Endothelial cell of umbilical vein (primary cell): ENCODE results near the gene CFAP43. TPM values are rescaled to one million over a fixed set of nuclear protein-coding genes. Genes with fewer than 3 reads are reported as not detected.

Experiments
- BruUV-seq: library from RNA; stranded (reverse); fragments of 400-500 nt; replicated peaks from 2 replicates; lab custom pipeline; 2021; lab: Mats Ljungman, UMichigan
- CTCF ChIA-PET: fragments of 300-600, 350-600 bp; sonication (Branson Sonifier 250); formaldehyde crosslinking; loops from one replicate; lab custom pipeline; 2021; ENCODE audit warnings: antibody characterized with exemption, inconsistent platforms; lab: Charles Lee
- POLR2A ChIA-PET: fragments of 300-600, 350-600 bp; sonication (Branson Sonifier 250); formaldehyde crosslinking; loops from one replicate; lab custom pipeline; 2021; ENCODE audit warnings: antibody characterized with exemption, inconsistent platforms; lab: Charles Lee
- DNase-seq: peaks from one replicate; pipeline ENCODE4 v3.0.0-alpha.2; 2011; ENCODE audit warnings: low read depth, low spot score
- FAIRE-seq: peaks from 2 replicates; lab custom pipeline; 2011; peaks lifted over from hg19 to GRCh38; lab: Jason Lieb, UNC
- H2AFZ ChIP-seq: 2 replicates; pipeline ENCODE4 v1.6.0; 2012; ENCODE audit warnings: low read depth, low read length, control low read depth, inconsistent platforms
- H3K27ac ChIP-seq: 2 replicates; pipeline ENCODE4 v1.5.1; 2011; ENCODE audit warnings: low read depth, mild to moderate bottlenecking, control low read depth, low read length, moderate library complexity; ENCODE audit not compliant: insufficient read depth
- H3K27me3 ChIP-seq, 2 experiments: 2 replicates each; pipeline versions ENCODE4 v1.6.0 to v1.6.1; 2011; ENCODE audit warnings: low read length in 2 of 2, mixed read lengths in 1 of 2; ENCODE audit not compliant: control insufficient read depth in 2 of 2, insufficient read depth in 2 of 2
- H3K36me3 ChIP-seq, 2 experiments: 2 replicates in 1 of 2; 3 replicates in 1 of 2; pipeline ENCODE4 v1.5.1; 2011; ENCODE audit warnings: low read length in 2 of 2, mild to moderate bottlenecking in 1 of 2, moderate library complexity in 1 of 2; ENCODE audit not compliant: control insufficient read depth in 2 of 2, insufficient read depth in 2 of 2; ENCODE audit errors: extremely low read depth in 1 of 2
- H3K4me1 ChIP-seq: 3 replicates; pipeline ENCODE4 v1.5.1; 2011; ENCODE audit warnings: mild to moderate bottlenecking, low read length; ENCODE audit not compliant: control insufficient read depth, insufficient read depth; ENCODE audit errors: extremely low read depth
- H3K4me2 ChIP-seq: 2 replicates; pipeline ENCODE4 v1.6.1; 2011; ENCODE audit warnings: low read length, control low read depth, mixed read lengths; ENCODE audit not compliant: insufficient read depth
- H3K4me3 ChIP-seq, 3 experiments: fragments of 200-600 bp in 1 of 3; sonication (generic), shearing (Covaris generic) in 1 of 3; replicated peaks in 1 of 3; 2 replicates each; pipeline ENCODE4 v1.5.1; 2011 to 2016; ENCODE audit warnings: control low read depth in 3 of 3, low read length in 3 of 3, mild to moderate bottlenecking in 2 of 3, inconsistent platforms in 1 of 3, low read depth in 1 of 3, moderate library complexity in 1 of 3; ENCODE audit not compliant: insufficient read depth in 1 of 3
- H3K79me2 ChIP-seq: 2 replicates; pipeline ENCODE4 v1.6.0; 2012; ENCODE audit warnings: low read length, inconsistent platforms; ENCODE audit not compliant: control insufficient read depth, insufficient read depth
- H3K9ac ChIP-seq: replicated peaks from 2 replicates; pipeline ENCODE3; 2011; ENCODE audit warnings: low read length, control low read depth; ENCODE audit not compliant: insufficient read depth; ENCODE audit errors: extremely low read depth
- H3K9me1 ChIP-seq: replicated peaks from 3 replicates; pipeline ENCODE4 v1.6.0; 2011; ENCODE audit warnings: mild to moderate bottlenecking, low read length; ENCODE audit not compliant: control insufficient read depth, insufficient read depth; ENCODE audit errors: extremely low read depth
- H3K9me3 ChIP-seq: replicated peaks from 2 replicates; pipeline ENCODE4 v1.5.1; 2012; ENCODE audit warnings: low read length, inconsistent platforms; ENCODE audit not compliant: control insufficient read depth, insufficient read depth
- H4K20me1 ChIP-seq: replicated peaks from 2 replicates; pipeline ENCODE3; 2011; ENCODE audit warnings: mild to moderate bottlenecking, low read length; ENCODE audit not compliant: control insufficient read depth, insufficient read depth; ENCODE audit errors: extremely low read depth
- EZH2 ChIP-seq: IDR thresholded peaks from 2 replicates; pipeline ENCODE4 v1.6.1; 2012; ENCODE audit warnings: borderline replicate concordance, low read depth, mild to moderate bottlenecking, moderate library complexity, low read length, inconsistent platforms; ENCODE audit not compliant: severe bottlenecking
- FOS ChIP-seq: IDR thresholded peaks from 2 replicates; pipeline ENCODE4 v1.6.1; 2011; ENCODE audit warnings: mild to moderate bottlenecking, low read length, moderate library complexity, borderline replicate concordance; ENCODE audit not compliant: insufficient read depth
- GATA2 ChIP-seq: IDR thresholded peaks from 2 replicates; pipeline ENCODE4 v1.7.0; 2011; ENCODE audit warnings: low read depth, mild to moderate bottlenecking, moderate library complexity, mixed read lengths, low read length; ENCODE audit not compliant: insufficient read length, insufficient read depth
- JUN ChIP-seq: IDR thresholded peaks from 2 replicates; pipeline ENCODE4 v1.6.1; 2011; ENCODE audit warnings: borderline replicate concordance, low read depth; ENCODE audit not compliant: insufficient read length, insufficient read depth
- MYC ChIP-seq: IDR thresholded peaks from one replicate; pipeline ENCODE4 v1.6.1; 2011; ENCODE audit warnings: mild to moderate bottlenecking, low read depth, low read length
- POLR2A ChIP-seq: IDR thresholded peaks from 2 replicates; pipeline ENCODE4 v1.6.1; 2012; ENCODE audit warnings: low read depth, mild to moderate bottlenecking, control low read depth, low read length
- POLR2AphosphoS5 ChIP-seq: IDR thresholded peaks from 2 replicates; pipeline ENCODE4 v1.6.1; 2012; ENCODE audit warnings: low read depth, mild to moderate bottlenecking, control low read depth, low read length, moderate library complexity; ENCODE audit not compliant: insufficient read depth
- dilution Hi-C: fragments of 300-500 bp; cut with MboI; formaldehyde crosslinking; loops from one replicate; pipeline ENCODE4 v1.15.0; 2019; ENCODE audit warnings: low sequenced_read_pairs; ENCODE audit not compliant: extremely low pct_ligation_motif_present
- intact Hi-C: fragments of 100-400 bp; cut with micrococcal nuclease; formaldehyde crosslinking; loops from one replicate; pipeline ENCODE4 v1.10.0; 2022
- polyA plus RNA-seq, 4 experiments: library from polyadenylated mRNA; depleted of rRNA in 3 of 4; stranded (reverse) in 3 of 4; unstranded in 1 of 4; fragments of >200 nt; gene quantifications; 2 replicates each; pipeline versions ENCODE4 v1.2.1 to v1.2.3, GENCODE V29; 2011 to 2012; ENCODE audit warnings: missing spikeins in 1 of 4
- total RNA-seq: library from RNA; stranded (reverse); gene quantifications from 2 replicates; pipeline ENCODE4 v1.2.3, GENCODE V29; 2021
- TF ChIP-seq, protein P1 (sequence below), 2 donors: IDR thresholded peaks; 1 replicate in 1 of 2; 2 replicates in 1 of 2; pipeline ENCODE4 v1.5.1; 2011; ENCODE audit warnings: low read length in 2 of 2, mild to moderate bottlenecking in 2 of 2, moderate library complexity in 2 of 2, control low read depth in 1 of 2, inconsistent platforms in 1 of 2, low read depth in 1 of 2; ENCODE audit not compliant: insufficient read depth in 1 of 2; ENCODE audit errors: extremely low read depth in 1 of 2
- TF ChIP-seq, protein P2 (sequence below): IDR thresholded peaks from 2 replicates; pipeline ENCODE4 v1.6.1; 2011; ENCODE audit not compliant: insufficient read depth, insufficient read length

CFAP43 gene
- total and polyA plus RNA-seq, 2 donors (not counting 3 experiments of a cell fraction or from before 2014, with no cell fraction given): 0.04 TPM; not detected in 1

DNA sequence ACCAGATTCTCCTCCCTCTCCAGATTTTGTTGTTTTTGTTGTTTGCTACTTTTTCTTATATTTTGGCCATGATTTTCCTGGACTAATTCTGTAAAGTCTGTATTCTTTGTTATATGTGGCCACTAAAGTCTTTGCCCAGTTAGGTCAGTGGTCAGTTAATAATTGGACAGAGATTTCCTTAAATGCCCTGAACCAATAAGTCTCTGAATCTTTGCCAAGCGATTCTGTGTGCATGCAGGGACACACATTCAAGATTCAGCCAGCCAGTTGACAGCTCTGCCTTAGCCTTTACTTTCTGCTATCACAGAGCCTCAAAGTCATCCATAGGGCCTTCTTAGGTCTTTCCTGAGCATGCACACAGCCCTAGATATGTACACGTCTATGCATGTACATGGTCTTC lies 135.5 kb downstream of the CFAP43 start:
- Histone ChIP-seq H3K4me3 (no peak overlapping the region), H3K9me1 (no peaks in the 10 kb centered on the region), H3K4me1 (peaks cover 13% of the 10 kb centered on the region), H3K36me3 (no peaks in the 10 kb centered on the region), H3K79me2 (no peaks in the 10 kb centered on the region), H3K27me3 (no peaks in the 10 kb centered on the region), H3K9me3 (peaks cover 6% of the 10 kb centered on the region), H3K9ac (no peak overlapping the region), H2AFZ (no peak overlapping the region), H3K4me2 (no peak overlapping the region), H3K27ac (no peak overlapping the region), H4K20me1 (no peaks in the 10 kb centered on the region)
- CTCF ChIA-PET: interaction anchor here (1.9 kb wide), 1 partner anchor 13 kb away, joined by 4 read pairs; no protein-coding TSS in a partner anchor
- DNase-seq (no peak), FAIRE-seq (no peak)
- TF ChIP-seq POLR2AphosphoS5 (no peak), MYC (no peak), JUN (no peak), FOS (no peak), POLR2A (no peak), GATA2 (no peak), EZH2 (no peak)
- TF ChIP-seq, protein P1, sequence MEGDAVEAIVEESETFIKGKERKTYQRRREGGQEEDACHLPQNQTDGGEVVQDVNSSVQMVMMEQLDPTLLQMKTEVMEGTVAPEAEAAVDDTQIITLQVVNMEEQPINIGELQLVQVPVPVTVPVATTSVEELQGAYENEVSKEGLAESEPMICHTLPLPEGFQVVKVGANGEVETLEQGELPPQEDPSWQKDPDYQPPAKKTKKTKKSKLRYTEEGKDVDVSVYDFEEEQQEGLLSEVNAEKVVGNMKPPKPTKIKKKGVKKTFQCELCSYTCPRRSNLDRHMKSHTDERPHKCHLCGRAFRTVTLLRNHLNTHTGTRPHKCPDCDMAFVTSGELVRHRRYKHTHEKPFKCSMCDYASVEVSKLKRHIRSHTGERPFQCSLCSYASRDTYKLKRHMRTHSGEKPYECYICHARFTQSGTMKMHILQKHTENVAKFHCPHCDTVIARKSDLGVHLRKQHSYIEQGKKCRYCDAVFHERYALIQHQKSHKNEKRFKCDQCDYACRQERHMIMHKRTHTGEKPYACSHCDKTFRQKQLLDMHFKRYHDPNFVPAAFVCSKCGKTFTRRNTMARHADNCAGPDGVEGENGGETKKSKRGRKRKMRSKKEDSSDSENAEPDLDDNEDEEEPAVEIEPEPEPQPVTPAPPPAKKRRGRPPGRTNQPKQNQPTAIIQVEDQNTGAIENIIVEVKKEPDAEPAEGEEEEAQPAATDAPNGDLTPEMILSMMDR (IDR thresholded peaks at IDR 0.05; ENCODE audit: extremely low read depth in 1 of 2, insufficient read depth in 1 of 2, low read depth in 1 of 2, low read length in 2 of 2): no peak
- TF ChIP-seq, protein P2, sequence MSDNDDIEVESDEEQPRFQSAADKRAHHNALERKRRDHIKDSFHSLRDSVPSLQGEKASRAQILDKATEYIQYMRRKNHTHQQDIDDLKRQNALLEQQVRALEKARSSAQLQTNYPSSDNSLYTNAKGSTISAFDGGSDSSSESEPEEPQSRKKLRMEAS: no peak
- intact Hi-C loops: no loop called here
- BruUV-seq: no TSS peak
- dilution Hi-C loops: no loop called here
- POLR2A ChIA-PET: no interaction called here
